DND-41 (cell line): ENCODE data around the gene VSIG8.

Experiments
- ATAC-seq: fragments of 200-7000 bp; cut with Tn5 transposase; 3 replicates; pipeline ENCODE4 v1.9.1; 2021; ENCODE audit warnings: low read depth; ENCODE audit not compliant: insufficient read depth
- DNase-seq: peaks from one replicate; pipeline ENCODE4 v3.0.0-alpha.2; 2020
- H2AFZ ChIP-seq: 2 replicates; pipeline ENCODE4 v1.6.0; 2012; ENCODE audit warnings: low read depth, low read length
- H3K27ac ChIP-seq: 2 replicates; pipeline ENCODE4 v1.5.1; 2012; ENCODE audit warnings: low read length, inconsistent platforms
- H3K27me3 ChIP-seq: fragments of 200-600 bp; sonication (generic); 2 replicates; pipeline ENCODE4 v1.6.0; 2012; ENCODE audit warnings: low read length, mild to moderate bottlenecking, inconsistent platforms; ENCODE audit not compliant: insufficient read depth, poor library complexity
- H3K36me3 ChIP-seq: 2 replicates; pipeline ENCODE4 v1.5.1; 2012; ENCODE audit warnings: low read length, inconsistent platforms; ENCODE audit not compliant: insufficient read depth
- H3K4me1 ChIP-seq: 2 replicates; pipeline ENCODE4 v1.5.1; 2012; ENCODE audit warnings: mild to moderate bottlenecking, low read length; ENCODE audit not compliant: insufficient read depth
- H3K4me2 ChIP-seq: 2 replicates; pipeline ENCODE4 v1.6.0; 2012; ENCODE audit warnings: mild to moderate bottlenecking, moderate library complexity, low read length, inconsistent platforms; ENCODE audit not compliant: insufficient read depth
- H3K4me3 ChIP-seq, 2 experiments: fragments of 200-600 bp in 1 of 2; shearing (Covaris generic) in 1 of 2; 2 replicates each; pipeline ENCODE4 v1.5.1; 2012 to 2016; ENCODE audit warnings: inconsistent platforms in 2 of 2, low read length in 2 of 2, mild to moderate bottlenecking in 2 of 2, low read depth in 1 of 2, moderate library complexity in 1 of 2
- H3K79me2 ChIP-seq: 2 replicates; pipeline ENCODE4 v1.6.0; 2012; ENCODE audit warnings: low read length, inconsistent platforms; ENCODE audit not compliant: insufficient read depth
- H3K9ac ChIP-seq: 2 replicates; pipeline ENCODE4 v1.6.0; 2012; ENCODE audit warnings: low read depth, mild to moderate bottlenecking, inconsistent platforms, low read length, moderate library complexity
- H3K9me3 ChIP-seq: 2 replicates; pipeline ENCODE4 v1.5.1; 2012; ENCODE audit warnings: low read length, moderate library complexity, mild to moderate bottlenecking, inconsistent platforms; ENCODE audit not compliant: insufficient read depth, severe bottlenecking
- H4K20me1 ChIP-seq: 2 replicates; pipeline ENCODE4 v1.6.0; 2012; ENCODE audit warnings: low read length; ENCODE audit not compliant: insufficient read depth
- CTCF ChIP-seq: IDR thresholded peaks from 2 replicates; pipeline ENCODE4 v1.5.1; 2012; ENCODE audit warnings: borderline replicate concordance, low read length, moderate library complexity, mild to moderate bottlenecking; ENCODE audit not compliant: poor library complexity, severe bottlenecking; ENCODE audit errors: extremely low read depth
- EZH2 ChIP-seq: IDR thresholded peaks from 3 replicates; pipeline ENCODE4 v1.6.1; 2012; ENCODE audit warnings: borderline replicate concordance, low read depth, mild to moderate bottlenecking, moderate library complexity, low read length, inconsistent platforms; ENCODE audit not compliant: severe bottlenecking

VSIG8 gene

GRCh38 chr1:159854693-159855192 lies 7.7 kb downstream of the VSIG8 start:
- H4K20me1 ChIP-seq, result no peaks in the 10 kb centered on the region; the same call in none of the 2 replicates
- H3K4me1 ChIP-seq, result no peaks in the 10 kb centered on the region
- no peak overlapping the region for H3K9ac ChIP-seq
- H3K36me3 ChIP-seq, result no peaks in the 10 kb centered on the region
- no peaks in the 10 kb centered on the region for H3K79me2 ChIP-seq
- TF ChIP-seq CTCF (no peak), EZH2 (no peak)
- H3K27ac ChIP-seq, result no peak overlapping the region
- H3K4me3 ChIP-seq, result no peak overlapping the region
- DNase-seq (no peak), ATAC-seq (no peak)
- no peaks in the 10 kb centered on the region for H3K9me3 ChIP-seq
- H2AFZ ChIP-seq, result no peak overlapping the region
- H3K4me2 ChIP-seq, result no peak overlapping the region
- peaks cover 15% of the 10 kb centered on the region for H3K27me3 ChIP-seq

- Histone ChIP-seq H3K9ac (no peak overlapping the region), H3K9me3 (no peaks in the 10 kb centered on the region), H3K79me2 (no peaks in the 10 kb centered on the region), H3K27me3 (peaks cover 16% of the 10 kb centered on the region), H4K20me1 (no peaks in the 10 kb centered on the region; the same call in none of the 2 replicates), H3K36me3 (no peaks in the 10 kb centered on the region), H2AFZ (no peak overlapping the region), H3K27ac (no peak overlapping the region), H3K4me1 (no peaks in the 10 kb centered on the region), H3K4me3 (no peak overlapping the region), H3K4me2 (no peak overlapping the region)
- DNase-seq (no peak), ATAC-seq (no peak)
- TF ChIP-seq CTCF, result no peak
- no peak for TF ChIP-seq EZH2
Observed at GRCh38 chr1:159854116-159854692, 8.3 kb downstream of the VSIG8 start.

GRCh38 chr1:159853417-159854115 lies 8.9 kb downstream of the VSIG8 start:
- Histone ChIP-seq H3K79me2 (no peaks in the 10 kb centered on the region), H2AFZ (no peak overlapping the region), H3K4me2 (no peak overlapping the region), H3K27me3 (peaks cover 16% of the 10 kb centered on the region), H3K4me3 (no peak overlapping the region), H4K20me1 (no peaks in the 10 kb centered on the region; the same call in none of the 2 replicates), H3K4me1 (no peaks in the 10 kb centered on the region), H3K36me3 (no peaks in the 10 kb centered on the region), H3K9ac (no peak overlapping the region), H3K9me3 (no peaks in the 10 kb centered on the region), H3K27ac (no peak overlapping the region)
- ATAC-seq (no peak), DNase-seq (no peak)
- TF ChIP-seq EZH2 (no peak), CTCF (no peak)
